Activated T-cell treated with anti-CD3 and anti-CD28 coated beads for 24 hours (primary cell): Measurements from ENCODE around the gene ARHGAP27.
A peak's percentile ranks its signal among the peaks of the same experiment; 100 is the strongest.
"Not testable (repeated sequence)": the region's sequence is repeated elsewhere in the genome, so short reads cannot be mapped to it uniquely, and the experiment has no call there.

Experiments
- DNase-seq: peaks from one replicate; pipeline ENCODE4 v3.0.0-alpha.2; 2020; ENCODE audit warnings: low read depth

The ARHGAP27 gene

DNA sequence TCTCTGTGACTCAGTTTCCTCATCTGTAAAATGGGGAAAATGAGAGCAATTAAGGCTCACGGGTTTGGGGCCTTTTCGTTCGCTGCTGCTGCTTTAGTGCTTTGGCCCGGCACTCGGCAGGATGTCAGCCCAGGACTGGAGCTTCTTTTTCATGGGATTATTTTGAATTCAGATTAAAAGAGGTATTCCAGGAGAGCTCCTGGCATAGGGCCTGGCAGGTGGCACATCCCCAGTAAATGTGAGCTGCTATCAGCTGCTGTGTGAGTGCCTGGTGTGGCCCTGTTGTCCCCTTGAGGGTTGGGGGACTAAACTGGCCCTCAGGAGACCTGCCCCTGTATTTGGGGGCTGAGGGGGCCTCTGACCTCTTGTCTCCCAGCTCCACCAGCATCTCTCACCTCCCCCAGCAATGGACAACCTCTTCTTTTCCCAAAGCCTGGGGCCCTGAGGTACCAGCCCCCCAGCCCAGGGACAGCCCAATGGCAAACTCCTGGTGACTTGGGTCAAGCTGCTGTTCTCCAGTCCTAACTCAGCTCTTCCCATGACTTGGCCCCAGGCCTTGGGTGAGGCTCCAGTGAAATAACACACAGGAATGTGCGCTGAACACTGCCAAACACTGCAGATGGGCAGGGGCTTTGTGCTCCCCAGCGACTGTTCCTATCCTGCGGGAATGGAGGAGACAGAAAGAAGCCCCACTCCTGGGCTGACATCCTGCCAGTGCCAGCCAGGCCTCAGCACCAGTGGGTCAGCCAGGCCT, 14.4 kb upstream of the ARHGAP27 start:
- not testable (repeated sequence) for DNase-seq

DNA sequence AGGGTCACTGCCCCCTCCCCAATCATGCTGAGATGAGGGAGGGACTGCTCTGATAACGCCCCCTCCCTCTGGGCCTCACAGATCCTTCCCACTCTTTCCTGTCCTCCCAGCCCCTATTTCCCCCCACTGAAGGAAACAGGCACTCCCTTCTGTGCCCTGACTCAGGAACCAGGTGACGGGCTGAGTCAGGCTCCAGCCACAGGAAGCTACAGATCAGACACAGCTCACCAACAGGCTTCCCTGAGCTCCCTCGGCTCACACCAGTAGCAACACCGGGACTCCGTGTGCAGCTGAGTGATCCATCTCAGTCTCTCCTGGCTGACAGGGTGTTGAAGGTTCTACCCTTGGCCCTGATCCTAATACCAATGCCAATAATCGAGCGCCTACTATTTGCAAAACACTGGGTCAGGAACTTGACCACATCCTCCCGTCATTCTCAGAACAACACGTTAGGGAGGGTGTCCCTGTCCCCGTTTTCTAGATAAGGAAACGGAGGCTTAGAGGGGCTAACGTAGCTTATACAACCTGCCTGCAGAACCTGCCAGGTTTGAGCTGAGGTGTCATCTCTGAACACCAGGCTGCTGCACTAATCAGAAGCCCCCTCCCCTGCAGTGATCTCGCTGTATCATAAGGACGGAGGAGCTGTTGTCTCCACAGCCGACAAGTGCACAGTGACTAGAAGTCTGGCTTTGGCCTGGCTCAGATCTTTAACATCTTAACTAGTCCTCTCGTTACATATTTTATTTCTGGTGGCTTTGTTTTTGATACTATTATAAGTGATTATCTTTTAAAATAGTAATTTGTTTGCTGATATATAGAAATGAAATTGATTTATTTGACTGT, 13.5 kb upstream of the ARHGAP27 start:
- DNase-seq: peak; percentile 21

DNA sequence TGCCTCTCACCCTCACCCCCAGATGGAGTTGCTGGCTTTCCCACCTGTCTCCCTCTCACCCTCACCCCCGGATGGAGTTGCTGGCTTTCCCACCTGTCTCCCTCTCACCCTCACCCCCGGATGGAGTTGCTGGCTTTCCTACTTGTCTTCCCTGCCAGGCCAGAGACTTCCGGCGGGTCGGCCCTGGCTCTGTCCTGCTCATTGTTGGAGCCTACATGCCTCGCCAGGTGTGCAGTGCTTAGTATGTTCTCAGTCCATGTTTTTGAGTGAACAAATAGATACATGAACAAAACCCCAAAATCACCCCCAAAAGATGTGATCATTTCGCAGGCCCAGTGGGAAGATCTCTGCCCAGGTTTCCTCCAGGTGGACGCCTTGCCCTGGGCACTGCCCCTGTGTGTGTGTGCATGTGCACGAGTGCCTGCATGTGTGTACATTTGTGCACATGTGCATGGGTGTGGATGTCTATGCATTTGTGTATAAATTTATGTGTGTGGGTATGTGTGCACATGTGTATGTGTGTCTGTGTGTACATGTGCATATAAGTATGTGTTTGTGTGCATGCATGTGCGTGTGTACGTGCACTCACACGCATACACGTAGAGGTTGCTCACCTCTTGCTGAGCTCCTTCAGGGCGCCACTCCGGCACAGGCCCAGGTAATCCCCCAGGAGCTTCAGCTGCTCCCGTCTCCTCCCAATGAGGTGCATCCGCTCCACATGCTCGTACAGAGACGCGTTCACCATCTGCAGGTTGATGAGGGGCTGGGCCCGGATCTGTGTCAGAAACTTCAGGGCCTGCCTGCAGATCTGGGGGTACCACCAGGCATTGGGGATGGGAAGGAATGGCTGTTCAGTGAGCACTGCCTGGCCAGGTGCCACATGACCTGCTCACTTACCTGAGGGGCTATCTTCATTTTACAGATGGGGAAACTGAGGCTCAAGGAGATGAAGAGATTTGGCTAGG, 12.5 kb upstream of the ARHGAP27 start:
- not testable (repeated sequence) for DNase-seq

DNA sequence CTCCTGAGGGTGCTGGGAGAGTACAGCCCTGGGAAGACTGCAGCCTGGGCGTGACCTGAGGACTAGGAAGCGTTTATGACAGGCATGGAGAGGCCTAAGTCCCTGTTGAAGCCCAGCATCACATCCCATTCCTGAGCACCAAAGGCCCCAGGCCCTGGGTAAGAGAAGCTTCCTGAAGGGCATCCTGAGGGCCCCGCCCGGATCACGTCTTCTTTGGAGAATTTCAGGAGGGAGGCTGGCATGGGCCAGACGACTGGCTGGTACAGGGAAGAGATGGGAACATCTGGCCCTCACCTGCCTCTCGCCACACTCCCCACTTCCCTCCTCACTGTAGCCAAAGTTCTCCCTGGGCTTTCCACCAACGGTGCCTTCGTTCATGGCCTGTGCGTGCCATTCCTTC, 11.6 kb upstream of the ARHGAP27 start:
- DNase-seq: not testable (repeated sequence)

DNA sequence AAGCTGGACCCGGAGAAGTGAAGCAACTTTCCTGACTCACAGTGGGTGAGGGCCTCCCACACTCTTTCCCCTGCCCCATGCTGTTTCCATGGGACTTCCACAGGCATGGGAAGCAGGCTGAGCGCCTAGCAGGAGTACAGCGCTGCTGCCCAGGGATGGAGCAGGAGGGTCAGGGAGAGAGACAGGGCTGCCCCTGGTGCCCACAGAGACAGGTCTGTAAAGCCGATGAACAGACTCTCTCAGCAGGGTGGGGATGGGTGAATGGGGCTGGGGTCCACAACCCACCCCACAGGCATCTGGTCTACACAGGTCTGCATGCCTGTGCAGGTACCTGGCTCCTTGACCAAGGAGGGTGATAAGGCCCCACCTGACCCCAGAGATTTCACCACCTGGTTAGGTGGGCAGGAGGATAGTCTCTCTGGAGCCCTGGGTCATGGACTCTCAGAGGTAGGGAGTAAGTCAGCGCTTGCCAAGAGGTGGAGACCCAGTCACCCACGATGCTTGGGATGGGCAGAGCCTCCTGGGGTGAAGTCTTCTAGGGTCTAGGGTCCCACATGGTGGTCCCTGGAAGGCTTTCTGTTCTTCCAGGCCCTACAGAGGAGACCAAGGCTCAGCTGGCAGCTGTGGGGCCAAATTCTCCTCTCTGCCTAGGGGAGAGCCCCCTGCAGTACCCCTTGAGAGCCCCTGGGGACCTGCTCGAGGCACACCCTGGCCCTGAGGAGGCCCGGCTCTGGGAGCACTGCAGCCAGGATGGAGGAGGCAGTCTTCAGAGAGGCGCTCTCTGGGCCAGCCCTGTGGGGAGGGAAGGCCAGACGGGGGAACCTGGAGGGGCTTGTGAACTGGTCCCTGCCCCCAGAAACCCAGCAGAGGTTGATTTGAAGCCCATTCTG, 10.9 kb upstream of the ARHGAP27 start:
- not testable (repeated sequence) for DNase-seq

DNA sequence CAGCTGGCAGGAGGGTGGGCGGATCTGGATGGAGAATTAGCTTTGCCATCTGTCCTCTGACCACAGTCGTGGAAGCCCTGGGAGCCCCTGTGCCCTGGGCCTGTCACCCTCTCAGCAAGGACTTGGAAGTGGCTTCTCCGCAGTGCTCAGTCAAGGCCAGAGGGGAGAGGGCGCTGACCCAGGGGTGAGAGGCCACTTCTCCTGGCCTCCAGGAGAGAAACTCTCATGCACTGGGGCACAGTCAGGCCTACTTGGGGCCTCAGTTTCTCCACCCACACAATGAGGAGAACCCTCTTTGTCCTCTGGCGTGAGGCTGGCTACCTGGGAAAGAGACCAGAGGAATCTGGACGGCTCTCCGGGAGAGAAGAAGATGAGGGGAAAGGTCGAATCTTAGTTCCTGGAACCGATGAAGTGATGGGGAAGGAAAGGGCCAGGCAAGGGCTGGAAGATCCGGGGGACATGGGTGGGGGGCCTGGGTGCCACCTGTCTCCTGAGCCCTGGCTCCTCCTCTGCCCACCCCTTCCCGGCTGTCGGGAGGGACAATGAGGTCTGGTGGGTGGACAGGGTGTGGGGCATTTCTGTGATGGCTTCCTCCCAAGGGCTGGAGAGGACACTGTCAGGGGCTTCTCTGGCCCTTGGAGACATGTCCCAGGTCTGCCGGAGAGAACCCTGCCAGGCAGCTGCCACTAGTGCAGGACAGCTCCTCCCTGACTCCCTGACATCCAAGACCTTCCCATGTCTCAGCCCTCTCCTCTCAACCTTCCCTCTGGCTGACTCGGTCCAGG, 9.0 kb upstream of the ARHGAP27 start:
- DNase-seq: no peak

DNA sequence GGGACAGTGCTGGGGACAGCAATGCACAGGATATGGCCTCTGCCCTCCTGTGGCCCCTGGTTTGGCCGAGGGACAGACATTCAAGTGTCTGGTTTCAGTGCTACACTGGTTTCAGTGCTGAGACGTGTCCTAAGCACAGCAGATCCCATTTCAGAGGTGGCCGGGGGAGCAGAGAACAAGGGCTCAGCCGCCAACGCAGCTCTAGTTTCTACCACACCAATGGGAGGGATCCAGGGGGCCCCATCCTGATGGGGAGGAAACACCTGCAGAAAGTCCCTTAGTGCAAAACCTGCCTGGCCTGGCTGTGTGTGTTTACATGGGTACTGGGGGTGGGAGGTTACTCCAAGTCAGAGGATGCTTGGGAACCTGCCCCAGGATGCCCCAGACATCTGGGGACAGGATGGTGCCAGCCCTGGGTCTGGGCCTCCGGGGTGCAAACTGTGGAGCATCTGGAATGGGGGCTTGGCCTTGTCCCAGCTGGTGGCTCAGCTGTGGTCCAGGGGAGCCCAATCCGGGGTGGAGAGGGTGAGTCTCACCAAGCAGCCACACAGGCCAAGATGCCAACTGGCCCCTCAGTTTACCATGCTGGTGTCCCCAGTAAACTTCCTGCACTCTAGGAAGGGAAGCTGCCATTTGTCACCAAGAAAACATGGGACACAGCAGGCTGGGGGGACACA, 8.3 kb upstream of the ARHGAP27 start:
- not testable (repeated sequence) for DNase-seq

DNA sequence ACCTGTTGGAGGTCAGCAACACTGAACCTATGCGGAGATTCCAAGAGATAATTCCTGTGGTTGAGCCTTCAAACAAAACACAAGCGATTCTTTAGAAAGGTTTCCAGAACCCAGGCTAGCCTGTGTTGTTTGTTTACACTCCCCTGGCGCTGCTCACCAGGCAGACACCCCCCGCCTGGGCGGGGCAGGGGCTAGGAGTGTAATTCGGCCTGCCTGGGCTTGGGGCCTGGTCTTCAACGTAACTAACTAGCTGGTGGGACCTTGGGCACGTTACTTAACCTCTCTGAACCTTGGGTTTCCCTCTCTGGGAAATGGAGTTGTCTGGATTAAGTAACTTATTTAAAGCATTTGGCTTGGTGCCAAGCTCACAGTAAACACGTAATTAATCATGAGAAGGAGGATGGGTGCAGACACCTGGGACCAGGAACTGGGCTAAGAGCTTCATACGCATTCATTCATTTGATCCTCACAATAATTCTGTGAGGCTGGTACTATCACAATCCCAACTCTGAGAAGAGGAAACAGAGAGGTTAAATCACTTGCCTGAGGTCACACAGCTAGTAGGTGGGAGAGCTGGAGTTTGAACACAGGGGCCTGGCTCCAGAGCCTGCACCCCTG, 7.6 kb upstream of the ARHGAP27 start:
- no peak for DNase-seq

DNA sequence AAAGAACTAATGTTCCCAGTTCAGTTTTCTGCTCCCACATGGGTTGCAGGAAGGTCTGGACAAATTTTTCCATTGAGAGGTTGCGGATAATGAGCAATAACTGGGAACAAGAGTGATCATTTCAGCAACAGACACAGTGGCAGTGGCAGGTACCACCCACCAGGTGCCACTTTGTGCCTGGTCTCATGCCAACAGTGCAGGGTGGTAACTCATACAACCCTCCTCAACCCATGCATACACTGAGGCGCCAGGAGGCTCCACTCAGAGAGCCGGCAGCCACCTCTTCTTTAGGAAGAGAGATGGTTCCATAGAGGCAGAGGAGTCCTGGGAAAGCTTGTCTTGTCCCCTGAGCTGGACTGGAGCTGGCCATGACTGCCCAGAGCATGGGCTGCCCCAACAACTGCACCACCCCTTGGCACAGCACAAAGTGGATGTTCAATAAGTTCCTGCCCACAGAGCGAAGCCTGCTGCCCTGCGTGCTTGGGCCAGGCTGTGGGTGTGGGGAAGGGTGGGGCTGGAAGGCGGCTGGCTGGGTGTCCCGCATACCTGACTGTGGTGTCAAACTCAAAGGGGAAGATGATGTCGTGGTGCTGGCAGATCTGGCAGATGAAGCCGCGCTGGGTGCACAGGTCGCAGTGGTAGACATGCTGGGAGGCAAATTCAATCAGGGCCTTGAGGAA, 6.4 kb upstream of the ARHGAP27 start:
- DNase-seq: no peak

DNA sequence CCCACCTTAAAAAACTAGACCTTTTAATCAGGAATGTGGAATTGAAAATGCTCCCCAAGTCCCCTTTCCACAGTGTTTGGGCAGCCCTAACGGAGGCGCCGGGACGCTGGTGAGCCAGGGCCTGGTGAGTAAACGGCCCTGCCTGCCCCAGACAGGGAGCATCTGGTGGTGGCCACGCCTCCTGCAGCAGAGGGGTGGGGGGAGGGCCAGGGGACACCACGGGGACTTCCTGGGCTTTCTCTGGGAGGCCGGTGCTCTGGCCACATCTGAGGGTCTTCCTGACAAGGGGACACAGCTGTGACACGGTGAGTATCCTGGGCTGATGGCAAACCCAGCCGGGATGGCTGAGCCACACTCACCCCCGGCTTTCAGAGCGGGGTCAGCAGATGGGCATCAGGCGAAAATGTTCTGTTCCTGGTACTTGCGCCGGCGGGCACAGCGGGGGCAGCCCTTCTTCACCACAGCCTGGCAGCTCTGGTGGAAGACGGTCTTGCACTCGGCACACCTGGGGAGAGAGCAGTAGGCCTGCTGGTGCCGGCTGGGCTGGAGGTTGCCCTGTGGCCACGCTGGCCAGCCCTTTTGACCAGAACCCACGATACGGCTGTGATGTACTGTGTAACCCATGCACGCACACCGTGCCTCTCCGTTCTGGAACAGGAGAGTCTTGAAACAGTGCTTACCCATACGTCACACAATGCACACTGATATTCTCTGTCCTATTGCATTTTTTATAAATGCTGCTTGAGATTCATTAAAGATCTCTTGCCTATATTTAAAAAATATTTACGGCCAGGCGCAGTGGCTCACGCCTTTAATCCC, 5.0 kb upstream of the ARHGAP27 start:
- DNase-seq: no peak

DNA sequence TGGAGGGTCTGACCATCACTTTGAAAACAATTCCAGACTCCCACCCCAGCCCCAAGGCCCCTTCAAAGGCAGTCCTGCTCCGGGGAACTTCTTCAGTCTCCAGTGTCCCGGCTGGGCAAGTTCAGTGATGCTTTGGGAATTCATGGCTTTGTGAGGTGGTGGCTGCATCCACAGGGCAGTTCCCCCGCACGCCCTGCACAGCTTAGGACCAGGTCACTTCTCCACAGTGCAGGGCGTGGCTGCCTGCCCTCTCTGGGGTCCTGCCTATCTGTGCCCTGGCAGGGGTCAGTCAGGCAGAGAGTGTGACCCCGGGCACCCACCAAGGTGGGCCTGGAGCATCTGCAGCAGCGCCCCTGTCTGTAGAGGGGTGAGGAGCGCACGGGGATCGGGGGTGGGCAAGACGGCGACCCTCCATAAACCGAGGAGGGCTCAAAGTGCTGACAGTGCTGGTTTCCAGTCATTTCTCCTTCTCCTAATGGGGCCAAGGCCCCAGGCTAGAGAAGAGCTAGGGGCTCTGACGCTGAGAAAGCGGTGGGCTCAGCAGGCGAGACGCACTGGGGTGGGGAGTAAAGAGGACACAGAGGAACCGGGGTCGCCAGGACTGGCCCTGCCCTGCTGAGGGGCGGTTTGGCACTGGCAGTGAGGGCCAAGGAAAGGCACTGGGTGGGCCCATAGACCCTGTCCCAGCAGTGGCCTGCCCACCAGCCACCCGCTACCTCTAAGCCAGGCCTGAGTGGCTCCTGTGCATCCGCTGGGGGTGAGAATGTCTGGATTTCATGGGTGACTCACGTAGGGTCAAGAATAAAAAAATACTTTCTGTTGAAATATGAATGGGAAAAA, 4.2 kb upstream of the ARHGAP27 start:
- DNase-seq: no peak

DNA sequence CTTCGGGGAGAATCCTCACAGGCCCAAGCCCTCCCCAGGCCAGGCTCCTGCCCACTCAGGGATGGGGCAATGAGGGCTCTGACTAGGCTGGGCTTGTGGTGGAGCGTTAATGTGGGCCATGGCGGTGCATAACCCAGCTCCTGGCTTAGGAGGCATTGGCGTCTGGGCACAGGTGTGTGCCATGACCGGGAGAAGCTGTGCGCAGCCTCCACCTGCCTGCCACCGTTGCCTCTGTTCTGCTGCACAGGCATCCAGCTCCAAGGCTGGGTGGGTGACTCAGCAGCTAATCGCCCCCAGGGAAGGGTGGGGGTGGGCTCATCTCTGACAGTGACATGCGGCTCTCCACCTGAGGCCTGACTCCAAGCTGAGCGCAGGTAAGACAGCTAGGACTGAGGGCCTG, 3.5 kb upstream of the ARHGAP27 start:
- no peak for DNase-seq

DNA sequence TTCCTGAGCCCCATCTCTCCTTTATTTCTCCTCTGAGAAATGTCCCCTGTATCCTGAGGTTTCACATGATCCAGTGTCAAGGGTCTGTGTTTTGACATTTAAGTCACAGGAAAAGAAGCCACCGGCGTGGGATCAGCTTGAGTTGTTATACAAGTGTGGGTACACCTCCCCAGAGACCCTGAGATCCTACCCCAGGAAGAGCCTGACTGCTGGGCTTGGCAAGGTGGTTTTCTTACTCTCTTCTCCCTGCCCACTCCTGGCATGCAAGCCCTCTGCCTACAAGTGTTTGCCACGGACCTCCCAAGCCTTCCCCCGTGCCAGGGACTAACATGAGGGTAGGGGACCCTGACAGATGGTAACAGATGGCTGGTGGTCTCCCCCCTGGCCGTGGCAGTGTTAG, 2.8 kb upstream of the ARHGAP27 start:
- no peak for DNase-seq

DNA sequence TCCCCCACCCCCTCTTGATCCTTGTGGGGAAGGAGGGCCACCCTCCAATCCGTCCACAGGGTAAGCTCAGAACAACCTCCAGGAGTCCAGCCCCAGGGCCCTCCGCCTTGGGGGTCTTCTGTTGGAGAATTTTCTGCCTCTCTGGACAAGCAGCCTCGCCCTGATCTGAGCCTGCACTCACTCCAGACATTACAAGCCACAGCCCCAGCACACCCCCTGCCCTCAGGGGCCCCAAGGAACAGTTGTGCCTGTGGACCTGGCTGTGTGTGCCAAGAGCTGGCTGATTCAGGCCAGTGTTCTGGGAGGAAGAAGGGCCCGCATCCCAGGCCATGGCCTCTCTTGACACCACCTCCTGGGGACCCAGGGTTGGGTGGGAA, 477 bp upstream of the ARHGAP27 start:
- no peak for DNase-seq

DNA sequence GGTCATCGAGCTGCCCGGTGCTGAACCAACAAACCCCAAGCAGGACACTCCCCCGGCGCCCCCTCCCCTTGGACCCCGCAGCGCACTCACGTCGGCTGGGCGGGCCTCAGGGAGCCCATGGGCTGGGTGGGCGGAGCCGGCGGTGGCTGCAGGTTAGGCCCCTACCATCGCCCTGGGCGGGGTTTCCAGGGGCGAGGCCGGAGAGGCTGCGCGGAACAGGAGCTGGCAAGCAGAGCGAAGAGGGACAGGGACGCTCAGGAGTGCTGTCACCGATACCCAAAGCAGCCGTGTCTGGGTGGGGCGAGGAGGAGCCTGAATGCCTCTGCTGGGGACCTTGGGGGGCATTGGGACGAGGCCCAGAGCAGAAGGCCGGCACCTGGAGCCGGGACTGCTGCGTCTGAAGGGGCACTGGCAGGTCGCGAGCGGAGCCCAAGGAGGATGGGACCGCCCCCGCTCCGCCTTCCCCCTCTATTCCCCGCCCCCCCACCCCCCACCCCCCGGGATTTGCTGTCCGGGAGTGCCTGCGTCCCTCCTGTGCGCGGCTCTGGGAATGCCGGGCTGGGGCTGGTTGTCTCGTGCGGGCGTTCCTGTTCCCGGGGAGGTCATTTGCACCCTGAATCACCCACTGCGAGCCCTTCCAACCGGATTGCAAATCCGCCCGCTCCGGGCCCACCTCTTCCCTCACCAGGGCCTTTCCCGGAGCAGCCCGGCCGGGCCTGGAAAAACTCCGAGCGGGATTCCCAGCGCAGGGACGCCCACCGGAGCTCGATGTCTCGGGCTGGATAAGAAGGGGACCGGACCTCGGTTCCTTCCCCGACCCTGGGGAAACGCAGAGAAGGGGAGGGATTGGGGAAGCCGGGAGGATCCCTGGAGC, 902 bp downstream of the ARHGAP27 start:
- peak; percentile 61 for DNase-seq
